Measurements from ENCODE around the gene MRPS34.

MRPS34 gene

GRCh38 chr16:1781254-1781653 is 8.3 kb upstream of the MRPS34 start:
- Histone ChIP-seq H3K18ac (ENCODE audit: low read length) (no peak overlapping the region), H3K23ac (ENCODE audit: low read length) (no peak overlapping the region), H3K9ac (ENCODE audit: low read length) (peak overlapping the region; percentile 81), H3K56ac (ENCODE audit: low read length) (peak overlapping the region; percentile 88), H3K79me1 (ENCODE audit: low read length) (peaks cover 10% of the 10 kb centered on the region), H3K27me3 (ENCODE audit: insufficient read depth, low read length, poor library complexity) (no peaks in the 10 kb centered on the region), H2AK5ac (ENCODE audit: low read length) (no peak overlapping the region), H3K79me2 (ENCODE audit: control insufficient read depth, insufficient read depth, low read length) (peaks cover 19% of the 10 kb centered on the region), H4K8ac (ENCODE audit: low read depth, low read length) (no peak overlapping the region), H3K4ac (ENCODE audit: low read depth, low read length) (no peak overlapping the region), H3K36me3 (ENCODE audit: control insufficient read depth, insufficient read depth, low read length) (no peaks in the 10 kb centered on the region), H3K4me3 (ENCODE audit: low read length) (no peak overlapping the region), H2BK5ac (ENCODE audit: low read length) (no peak overlapping the region), H2BK15ac (replicated peaks; ENCODE audit: low read depth) (no peak overlapping the region), H3K27ac (ENCODE audit: low read depth, low read length) (no peak overlapping the region), H2BK120ac (ENCODE audit: low read depth, low read length) (no peak overlapping the region), H3K4me1 (ENCODE audit: control insufficient read depth, low read depth, low read length) (no peaks in the 10 kb centered on the region), H4K5ac (ENCODE audit: low read length) (no peak overlapping the region), H3K4me2 (ENCODE audit: low read length) (peak overlapping the region; percentile 88)
- no peak for DNase-seq
- no CpG with 5 or more reads among the region's 20 CpGs for WGBS (ENCODE audit: extremely low coverage, insufficient coverage, low lambda C conversion rate)

- Histone ChIP-seq H3K27ac (ENCODE audit: low read depth, low read length) (no peak overlapping the region), H3K4me3 (ENCODE audit: low read length) (no peak overlapping the region)
Observed at GRCh38 chr16:1780677-1781072, 7.7 kb upstream of the MRPS34 start.

GRCh38 chr16:1779741-1780676 is 7.1 kb upstream of the MRPS34 start:
- peaks cover 10% of the 10 kb centered on the region for H3K79me2 ChIP-seq (ENCODE audit: control insufficient read depth, insufficient read depth, low read length)
- no peak overlapping the region for H4K8ac ChIP-seq (ENCODE audit: low read depth, low read length)
- no peak overlapping the region for H2BK5ac ChIP-seq (ENCODE audit: low read length)
- WGBS (ENCODE audit: extremely low coverage, insufficient coverage, low lambda C conversion rate) = no CpG with 5 or more reads among the region's 27 CpGs
- no peak overlapping the region for H3K4me3 ChIP-seq (ENCODE audit: low read length)
- H3K4ac ChIP-seq (ENCODE audit: low read depth, low read length) = no peak overlapping the region
- no peaks in the 10 kb centered on the region for H3K36me3 ChIP-seq (ENCODE audit: control insufficient read depth, insufficient read depth, low read length)
- H3K79me1 ChIP-seq (ENCODE audit: low read length) = peaks cover 3% of the 10 kb centered on the region
- no peak overlapping the region for H3K23ac ChIP-seq (ENCODE audit: low read length)
- no peak overlapping the region for H2AK5ac ChIP-seq (ENCODE audit: low read length)
- no peak overlapping the region for H2BK15ac ChIP-seq (replicated peaks; ENCODE audit: low read depth)
- H3K4me2 ChIP-seq (ENCODE audit: low read length) = no peak overlapping the region
- H4K5ac ChIP-seq (ENCODE audit: low read length) = no peak overlapping the region
- H2BK120ac ChIP-seq (ENCODE audit: low read depth, low read length) = no peak overlapping the region
- H3K27me3 ChIP-seq (ENCODE audit: insufficient read depth, low read length, poor library complexity) = no peaks in the 10 kb centered on the region
- no peak overlapping the region for H3K9ac ChIP-seq (ENCODE audit: low read length)
- H3K56ac ChIP-seq (ENCODE audit: low read length) = no peak overlapping the region
- H3K27ac ChIP-seq (ENCODE audit: low read depth, low read length) = no peak overlapping the region
- H3K18ac ChIP-seq (ENCODE audit: low read length) = no peak overlapping the region
- no peaks in the 10 kb centered on the region for H3K4me1 ChIP-seq (ENCODE audit: control insufficient read depth, low read depth, low read length)
- no peak for DNase-seq

More at GRCh38 chr16:1780677-1781072, 7.7 kb upstream of the MRPS34 start:
- Histone ChIP-seq H3K56ac (ENCODE audit: low read length) (no peak overlapping the region), H3K9ac (ENCODE audit: low read length) (no peak overlapping the region), H3K79me1 (ENCODE audit: low read length) (peaks cover 7% of the 10 kb centered on the region), H3K79me2 (ENCODE audit: control insufficient read depth, insufficient read depth, low read length) (peaks cover 16% of the 10 kb centered on the region), H3K4ac (ENCODE audit: low read depth, low read length) (no peak overlapping the region), H2AK5ac (ENCODE audit: low read length) (no peak overlapping the region), H3K18ac (ENCODE audit: low read length) (no peak overlapping the region), H2BK5ac (ENCODE audit: low read length) (no peak overlapping the region), H3K36me3 (ENCODE audit: control insufficient read depth, insufficient read depth, low read length) (no peaks in the 10 kb centered on the region), H3K23ac (ENCODE audit: low read length) (no peak overlapping the region), H3K27me3 (ENCODE audit: insufficient read depth, low read length, poor library complexity) (no peaks in the 10 kb centered on the region), H4K5ac (ENCODE audit: low read length) (no peak overlapping the region), H3K4me2 (ENCODE audit: low read length) (no peak overlapping the region), H2BK15ac (replicated peaks; ENCODE audit: low read depth) (no peak overlapping the region), H2BK120ac (ENCODE audit: low read depth, low read length) (no peak overlapping the region), H3K4me1 (ENCODE audit: control insufficient read depth, low read depth, low read length) (no peaks in the 10 kb centered on the region), H4K8ac (ENCODE audit: low read depth, low read length) (no peak overlapping the region)
- no CpG with 5 or more reads among the region's 6 CpGs for WGBS (ENCODE audit: extremely low coverage, insufficient coverage, low lambda C conversion rate)
- DNase-seq = no peak

- WGBS (ENCODE audit: extremely low coverage, insufficient coverage, low lambda C conversion rate) = no CpG with 5 or more reads among the region's 8 CpGs
- no peak overlapping the region for H3K4me3 ChIP-seq (ENCODE audit: low read length)
- H2AK5ac ChIP-seq (ENCODE audit: low read length) = no peak overlapping the region
- no peak overlapping the region for H3K4me2 ChIP-seq (ENCODE audit: low read length)
- H2BK5ac ChIP-seq (ENCODE audit: low read length) = no peak overlapping the region
- H2BK15ac ChIP-seq (replicated peaks; ENCODE audit: low read depth) = no peak overlapping the region
- H2BK120ac ChIP-seq (ENCODE audit: low read depth, low read length) = no peak overlapping the region
- H3K9ac ChIP-seq (ENCODE audit: low read length) = no peak overlapping the region
- no peaks in the 10 kb centered on the region for H3K4me1 ChIP-seq (ENCODE audit: control insufficient read depth, low read depth, low read length)
- no peak overlapping the region for H3K56ac ChIP-seq (ENCODE audit: low read length)
- no peak overlapping the region for H3K23ac ChIP-seq (ENCODE audit: low read length)
- H3K36me3 ChIP-seq (ENCODE audit: control insufficient read depth, insufficient read depth, low read length) = no peaks in the 10 kb centered on the region
- H3K4ac ChIP-seq (ENCODE audit: low read depth, low read length) = no peak overlapping the region
- H3K18ac ChIP-seq (ENCODE audit: low read length) = no peak overlapping the region
- H3K79me1 ChIP-seq (ENCODE audit: low read length) = peaks cover 5% of the 10 kb centered on the region
- H4K5ac ChIP-seq (ENCODE audit: low read length) = no peak overlapping the region
- H4K8ac ChIP-seq (ENCODE audit: low read depth, low read length) = no peak overlapping the region
- H3K27me3 ChIP-seq (ENCODE audit: insufficient read depth, low read length, poor library complexity) = no peaks in the 10 kb centered on the region
- H3K79me2 ChIP-seq (ENCODE audit: control insufficient read depth, insufficient read depth, low read length) = peaks cover 8% of the 10 kb centered on the region
- H3K27ac ChIP-seq (ENCODE audit: low read depth, low read length) = no peak overlapping the region
- DNase-seq = no peak
Observed at GRCh38 chr16:1779234-1779701, 6.3 kb upstream of the MRPS34 start.

- Histone ChIP-seq H3K4me2 (ENCODE audit: low read length) (no peak overlapping the region), H3K9ac (ENCODE audit: low read length) (no peak overlapping the region), H3K27me3 (ENCODE audit: insufficient read depth, low read length, poor library complexity) (no peaks in the 10 kb centered on the region), H3K4me3 (ENCODE audit: low read length) (no peak overlapping the region), H3K23ac (ENCODE audit: low read length) (no peak overlapping the region), H2AK5ac (ENCODE audit: low read length) (no peak overlapping the region), H3K4ac (ENCODE audit: low read depth, low read length) (no peak overlapping the region), H2BK15ac (replicated peaks; ENCODE audit: low read depth) (no peak overlapping the region), H3K4me1 (ENCODE audit: control insufficient read depth, low read depth, low read length) (no peaks in the 10 kb centered on the region), H3K36me3 (ENCODE audit: control insufficient read depth, insufficient read depth, low read length) (no peaks in the 10 kb centered on the region), H4K5ac (ENCODE audit: low read length) (no peak overlapping the region), H2BK120ac (ENCODE audit: low read depth, low read length) (no peak overlapping the region), H3K27ac (ENCODE audit: low read depth, low read length) (no peak overlapping the region), H3K56ac (ENCODE audit: low read length) (no peak overlapping the region), H2BK5ac (ENCODE audit: low read length) (no peak overlapping the region), H3K79me2 (ENCODE audit: control insufficient read depth, insufficient read depth, low read length) (peaks cover 2% of the 10 kb centered on the region), H3K18ac (ENCODE audit: low read length) (no peak overlapping the region), H4K8ac (ENCODE audit: low read depth, low read length) (no peak overlapping the region), H3K79me1 (ENCODE audit: low read length) (peaks cover 8% of the 10 kb centered on the region)
- no peak for DNase-seq
- WGBS (ENCODE audit: extremely low coverage, insufficient coverage, low lambda C conversion rate) = no CpG with 5 or more reads among the region's 34 CpGs
Observed at GRCh38 chr16:1778200-1779179, 5.6 kb upstream of the MRPS34 start.
